Astrocyte of the spinal cord (primary cell): ENCODE data around the gene KAZN.
A peak's percentile ranks its signal among the peaks of the same experiment; 100 is the strongest.

Experiments
- DNase-seq: peaks from one replicate; pipeline ENCODE4 v3.0.0; 2011; ENCODE audit warnings: low read depth, low spot score
- H3K4me3 ChIP-seq: 2 replicates; pipeline ENCODE4 v1.5.1; 2011; ENCODE audit warnings: low read depth, mild to moderate bottlenecking, low read length, moderate library complexity
- CTCF ChIP-seq: IDR thresholded peaks from 2 replicates; pipeline ENCODE4 v1.5.1; 2012; ENCODE audit warnings: low read depth, mild to moderate bottlenecking, low read length, inconsistent platforms
- in situ Hi-C: cut with HindIII; loops from 2 replicates; pipeline ENCODE4 v1.10.0; 2017; ENCODE audit warnings: low sequenced_read_pairs

Gene KAZN

GRCh38 chr1:14652840-14653239 is 54.4 kb downstream of the KAZN start:
- H3K4me3 ChIP-seq, result no peak overlapping the region
- no peak for DNase-seq
- TF ChIP-seq CTCF, result no peak
- in situ Hi-C loops, result no loop called here

- DNase-seq, result peak; percentile 9
- no peak for TF ChIP-seq CTCF
- H3K4me3 ChIP-seq, result no peak overlapping the region
- in situ Hi-C loops, result no loop called here
These were observed 55.0 kb downstream of the KAZN start for GRCh38 chr1:14653461-14653960.

- no peak overlapping the region for H3K4me3 ChIP-seq
- in situ Hi-C loops, result no loop called here
- DNase-seq, result no peak
- no peak for TF ChIP-seq CTCF
These were observed 56.1 kb downstream of the KAZN start for GRCh38 chr1:14654554-14654953.

- DNase-seq, result no peak
- TF ChIP-seq CTCF, result no peak
- H3K4me3 ChIP-seq, result no peak overlapping the region
- in situ Hi-C loops, result no loop called here
These were observed 56.9 kb downstream of the KAZN start for GRCh38 chr1:14655385-14655784.

- in situ Hi-C loops, result no loop called here
- H3K4me3 ChIP-seq, result no peak overlapping the region
- no peak for TF ChIP-seq CTCF
- DNase-seq, result no peak
These were observed 58.0 kb downstream of the KAZN start for GRCh38 chr1:14656384-14656937.

GRCh38 chr1:14658642-14659041 is 60.2 kb downstream of the KAZN start:
- no peak for TF ChIP-seq CTCF
- no peak overlapping the region for H3K4me3 ChIP-seq
- in situ Hi-C loops, result no loop called here
- DNase-seq, result no peak
